Body of pancreas (tissue), 4 donors: ENCODE measurements around the gene OR10D3.

Source experiments
- CTCF ChIP-seq, 7 experiments: fragments of 450-650 bp in 4 of 7; fragments of 200-600 bp in 3 of 7; sonication (generic) in 3 of 7; IDR thresholded peaks; one replicate each; pipeline ENCODE4 v1.5.1; 2016 to 2019; ENCODE audit warnings: antibody characterized with exemption in 7 of 7
- POLR2A ChIP-seq, 3 donors: fragments of 450-650 bp; IDR thresholded peaks; one replicate each; pipeline ENCODE4 v1.6.1; 2016; ENCODE audit warnings: antibody characterized with exemption in 3 of 3, mild to moderate bottlenecking in 2 of 3

- TF ChIP-seq POLR2A (IDR thresholded peaks at IDR 0.05) = no peak
- no peak for TF ChIP-seq CTCF (IDR thresholded peaks at IDR 0.05)
Observed at GRCh38 chr11:124202951-124203350, 19.8 kb downstream of the OR10D3 start.
